ENCODE measurements around the gene ANO4.

Gene ANO4

DNA sequence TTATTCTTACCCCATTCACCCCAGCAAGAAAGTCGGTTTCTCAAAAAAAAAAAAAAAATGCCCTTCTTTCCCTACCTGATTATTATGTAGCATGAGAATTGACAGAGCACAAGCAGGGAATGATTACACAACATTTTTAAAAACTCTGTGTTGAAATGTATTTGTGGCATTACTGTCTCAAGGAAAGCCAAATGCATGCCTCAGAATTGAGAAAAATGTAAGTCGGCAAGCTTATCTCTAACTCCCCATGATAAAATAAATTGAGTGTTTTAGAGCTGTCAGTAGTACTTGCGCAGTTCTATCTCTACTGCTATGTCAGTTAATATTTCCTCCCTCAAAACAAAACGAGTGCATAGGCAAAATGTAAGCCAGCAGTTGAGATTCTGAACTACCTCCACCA is 25.7 kb downstream of the ANO4 start:
- DNase-seq, result no peak

- no peak for DNase-seq
Measured at GRCh38 chr12:100823963-100824362, 29.4 kb downstream of the ANO4 start.

DNA sequence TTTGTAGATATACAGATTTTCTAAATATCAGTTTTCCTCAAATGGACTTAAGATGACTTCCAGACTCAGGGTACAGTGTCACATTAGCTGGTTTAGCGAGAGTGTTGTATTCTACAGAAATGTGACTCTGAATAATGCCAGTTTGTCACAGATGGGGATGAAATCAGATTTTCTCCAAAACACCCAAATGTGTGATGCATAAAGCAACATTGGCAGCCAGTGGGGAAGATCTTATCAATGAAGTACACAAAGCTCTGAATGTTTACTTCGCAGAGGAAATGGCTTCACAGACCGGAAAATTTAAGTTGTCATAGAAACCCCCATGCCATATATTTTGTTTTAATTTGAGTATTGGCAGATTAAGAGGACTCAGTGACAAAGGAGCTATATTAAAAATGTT is 29.9 kb downstream of the ANO4 start:
- DNase-seq, result no peak

- no peak for DNase-seq
Measured at GRCh38 chr12:100826323-100826722, 31.7 kb downstream of the ANO4 start.

DNA sequence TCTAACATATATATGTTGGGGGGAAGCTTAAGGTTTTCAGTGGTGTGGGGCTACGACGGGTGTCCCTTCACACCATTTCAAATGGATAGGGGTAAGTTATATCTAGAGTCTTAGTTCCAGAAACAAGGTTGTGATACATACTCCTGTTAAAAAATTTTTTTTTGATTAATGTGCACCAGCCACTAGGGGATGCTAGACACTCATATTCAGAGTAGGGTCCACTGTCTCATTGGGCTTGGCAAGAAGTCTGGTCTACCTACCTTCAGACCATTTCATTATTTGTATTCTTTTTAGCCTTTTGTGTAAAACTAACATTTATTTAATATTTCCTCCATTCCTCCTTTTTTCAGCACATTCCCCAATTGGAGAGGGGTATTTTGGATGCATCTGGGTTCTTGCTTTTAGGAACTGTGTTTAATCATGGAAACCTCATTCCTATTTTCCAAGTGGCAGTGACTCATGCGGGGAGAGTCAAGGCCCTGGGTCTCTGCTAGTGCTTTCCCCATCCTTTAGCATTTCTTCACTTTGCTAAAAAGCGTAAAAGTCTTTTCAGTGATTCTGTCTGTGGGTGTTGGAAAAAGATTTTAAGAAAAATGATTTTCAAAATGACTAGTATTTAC is 33.4 kb downstream of the ANO4 start:
- DNase-seq, result no peak

DNA sequence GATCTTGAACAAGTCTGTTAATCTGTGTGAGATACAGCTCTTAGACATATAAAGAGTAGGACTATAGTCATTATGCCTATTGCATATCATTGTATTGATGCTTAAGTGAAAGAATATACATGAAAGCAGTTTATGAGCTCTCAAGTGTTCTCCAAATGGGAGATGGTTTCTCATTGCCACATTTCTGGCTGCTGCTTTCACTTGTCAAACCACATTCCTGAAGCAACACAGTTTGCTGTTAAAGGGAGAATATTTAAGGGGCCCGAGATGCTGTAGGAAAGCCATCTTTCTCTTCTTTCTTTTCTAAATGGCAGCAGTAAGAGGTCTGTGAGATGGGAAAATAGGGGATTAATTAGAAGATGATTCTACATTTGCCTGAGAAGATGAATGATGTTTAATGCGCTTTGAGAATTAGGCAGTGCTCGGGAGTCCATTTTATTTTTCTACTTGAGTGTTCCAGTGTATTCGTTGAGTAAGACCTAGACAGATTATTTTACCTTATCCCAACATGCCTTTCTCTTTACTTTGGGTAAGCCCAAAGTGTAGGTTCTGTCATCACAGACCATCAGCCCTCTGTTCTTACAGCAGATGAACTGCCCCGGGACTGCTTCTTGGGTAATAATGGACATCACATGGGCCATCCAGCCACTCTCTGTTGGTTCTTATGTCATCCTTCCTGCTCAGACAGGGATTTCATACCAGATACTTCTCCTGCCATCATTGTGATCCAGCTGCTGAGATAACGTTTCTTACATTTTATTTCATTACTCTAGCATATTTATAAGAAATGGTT is 35.6 kb downstream of the ANO4 start:
- no peak for DNase-seq

GRCh38 chr12:100833282-100833681 is 38.7 kb downstream of the ANO4 start:
- no peak for DNase-seq

DNA sequence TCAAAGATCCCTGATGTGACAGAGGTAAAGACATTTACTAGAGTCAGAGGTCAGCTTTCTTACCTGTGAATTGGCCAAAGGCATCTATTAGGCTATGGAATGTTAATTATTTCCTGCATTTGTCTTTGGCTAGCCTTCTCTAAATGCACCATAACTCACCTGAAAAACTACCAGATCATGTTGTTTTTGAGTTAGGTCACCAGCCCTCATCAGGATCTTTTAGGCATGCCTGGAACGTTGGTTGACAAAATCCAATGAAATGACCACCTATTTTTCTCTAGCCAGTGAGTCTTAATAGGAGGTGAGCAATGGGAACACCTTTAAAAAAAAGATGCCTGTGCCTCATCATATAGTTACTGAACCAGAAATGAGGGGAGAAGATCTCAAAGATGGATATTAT is 46.2 kb downstream of the ANO4 start:
- no peak for DNase-seq

DNA sequence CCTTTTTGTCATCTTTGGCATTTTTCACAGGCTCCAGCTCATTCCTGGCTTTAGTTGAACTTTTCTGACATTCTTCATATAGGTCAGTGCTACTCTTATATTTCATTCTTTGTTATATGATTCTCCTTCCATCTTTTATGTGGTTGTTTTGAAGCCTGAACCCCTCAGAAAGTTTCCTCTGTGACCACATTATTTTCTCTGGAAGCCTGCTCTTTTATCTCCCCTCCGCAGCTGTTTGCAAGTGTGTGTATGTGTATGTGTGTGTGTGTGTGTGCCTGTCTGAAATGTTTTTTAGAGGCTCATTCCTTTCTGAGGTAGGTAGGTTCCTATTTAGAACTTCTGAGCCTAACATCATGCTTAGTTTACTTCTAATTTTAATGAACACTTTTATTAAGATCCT is 47.6 kb downstream of the ANO4 start:
- no peak for DNase-seq

DNA sequence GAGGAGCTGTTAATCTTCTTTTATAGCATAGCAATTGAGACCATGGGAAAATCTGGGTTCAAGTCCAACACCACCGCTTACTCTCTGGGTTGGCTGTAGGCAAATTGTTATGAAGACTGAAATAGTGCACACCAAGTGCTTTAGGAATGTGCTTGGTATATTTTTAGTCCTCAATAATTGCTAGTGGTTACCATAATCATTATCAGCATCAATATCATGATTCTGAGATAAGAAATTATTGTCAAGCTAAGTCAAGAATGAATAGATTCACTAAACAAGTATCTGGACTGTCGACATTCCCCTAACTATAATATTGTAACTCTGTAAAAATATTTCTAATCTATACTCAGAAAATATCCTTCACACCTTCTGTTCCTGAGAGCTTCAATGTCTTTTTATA is 48.5 kb downstream of the ANO4 start:
- DNase-seq, result no peak

DNA sequence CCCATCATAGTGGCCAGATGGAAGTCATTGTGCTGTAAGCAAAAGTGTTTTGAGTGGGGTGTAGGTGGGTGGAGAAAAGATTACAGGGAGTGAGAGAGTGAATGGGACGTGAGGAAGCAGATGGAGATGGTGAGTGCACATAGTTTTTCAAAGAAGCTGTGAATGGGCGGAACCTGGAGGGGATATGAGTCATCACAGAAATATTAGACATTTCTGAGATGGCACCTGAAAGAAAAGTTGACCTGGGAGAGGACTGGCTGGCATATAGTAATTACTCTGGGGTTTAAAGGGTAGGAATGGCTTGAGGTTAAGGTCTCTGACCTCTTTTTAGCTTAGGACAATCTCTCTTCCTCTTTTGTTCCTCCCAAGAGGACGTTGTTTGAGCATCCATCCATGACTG is 50.5 kb downstream of the ANO4 start:
- DNase-seq, result no peak

- no peak for DNase-seq
Measured at GRCh38 chr12:100851637-100852036, 57.1 kb downstream of the ANO4 start.

GRCh38 chr12:100857418-100857817 is 62.8 kb downstream of the ANO4 start:
- DNase-seq, result no peak

GRCh38 chr12:100857971-100858370 is 63.4 kb downstream of the ANO4 start:
- DNase-seq, result no peak

GRCh38 chr12:100858656-100859055 is 64.1 kb downstream of the ANO4 start:
- no peak for DNase-seq

DNA sequence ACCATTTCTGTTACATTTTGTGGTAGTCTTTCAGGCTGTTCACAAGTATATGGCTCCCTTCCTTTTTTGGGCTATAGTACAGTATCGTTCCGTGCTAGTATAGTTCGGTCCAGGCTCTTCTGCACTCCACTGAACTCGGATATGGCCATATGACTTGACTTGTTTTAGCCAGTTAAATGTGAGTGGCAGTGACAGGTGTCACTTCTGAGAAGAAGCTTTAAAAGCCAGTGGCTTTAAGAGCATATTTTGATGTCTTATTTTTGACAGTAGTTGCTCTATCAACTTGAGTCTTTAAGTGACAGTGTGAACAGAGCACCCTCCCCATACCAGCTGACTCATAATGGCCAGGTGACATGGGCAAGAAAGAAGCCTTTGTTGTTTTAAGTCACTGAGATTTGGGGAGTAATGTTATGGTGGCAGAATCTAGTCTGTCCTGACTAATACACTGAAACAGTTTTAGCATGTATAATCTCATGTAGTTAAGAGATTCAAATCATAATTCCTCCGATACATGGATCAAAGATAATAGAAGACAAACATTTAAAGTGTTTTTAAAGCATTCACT is 64.6 kb downstream of the ANO4 start:
- no peak for DNase-seq

GRCh38 chr12:100860611-100861010 is 66.0 kb downstream of the ANO4 start:
- no peak for DNase-seq

GRCh38 chr12:100862676-100863075 is 68.1 kb downstream of the ANO4 start:
- DNase-seq, result no peak

DNA sequence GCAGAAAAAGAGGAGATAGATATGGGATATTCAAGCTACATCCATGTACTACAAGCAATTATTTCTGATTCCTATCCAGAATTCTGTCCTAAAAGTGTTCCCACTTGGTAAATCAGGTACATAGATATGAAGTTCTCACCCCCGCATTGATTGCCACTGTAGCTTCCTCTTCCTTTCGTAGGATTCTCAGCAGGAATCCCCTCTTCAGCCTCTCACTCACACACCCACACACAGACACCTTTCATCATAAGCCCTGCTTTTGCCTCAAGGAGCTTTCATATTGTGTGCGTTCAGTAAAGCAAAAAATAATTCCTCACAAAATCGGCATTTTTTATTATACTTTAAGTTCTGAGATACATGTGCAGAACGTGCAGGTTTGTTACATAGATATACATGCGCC is 69.8 kb downstream of the ANO4 start:
- DNase-seq, result no peak

DNA sequence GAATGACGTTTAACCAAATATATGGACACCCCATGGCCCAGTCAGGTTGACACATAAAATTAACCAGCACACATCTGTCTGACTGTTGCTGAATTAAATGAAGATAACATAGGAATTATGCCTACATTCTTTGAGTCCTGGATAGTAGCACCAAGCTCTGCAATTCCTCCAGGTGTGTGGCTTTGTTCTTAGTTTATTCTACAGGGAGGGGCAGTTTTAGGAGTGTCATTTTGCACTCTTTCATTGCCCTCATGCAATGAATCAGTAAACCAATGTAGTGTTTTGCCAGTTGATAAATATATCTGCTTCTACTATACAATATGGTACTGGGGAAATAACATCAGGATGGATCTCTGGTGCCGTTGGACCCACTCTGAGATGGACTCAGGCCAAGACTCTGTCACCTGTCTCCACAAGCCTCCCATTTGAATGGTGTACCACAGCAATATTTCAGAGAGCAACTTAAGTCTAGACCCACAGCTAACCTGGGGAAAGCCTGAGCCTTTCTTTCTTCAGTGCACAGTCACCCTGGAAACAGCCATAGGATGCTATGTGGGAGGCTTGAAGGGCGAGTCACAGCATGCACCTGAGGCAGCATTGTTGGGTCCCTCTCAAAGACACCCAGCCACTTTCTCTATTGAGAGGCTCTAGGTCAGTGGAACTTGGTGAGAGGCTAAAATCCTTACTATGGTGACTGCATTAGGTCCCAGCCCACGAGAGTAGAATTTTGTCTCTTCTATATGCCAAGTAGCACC is 73.2 kb downstream of the ANO4 start:
- DNase-seq, result no peak

GRCh38 chr12:100868487-100868886 is 73.9 kb downstream of the ANO4 start:
- DNase-seq, result no peak

DNA sequence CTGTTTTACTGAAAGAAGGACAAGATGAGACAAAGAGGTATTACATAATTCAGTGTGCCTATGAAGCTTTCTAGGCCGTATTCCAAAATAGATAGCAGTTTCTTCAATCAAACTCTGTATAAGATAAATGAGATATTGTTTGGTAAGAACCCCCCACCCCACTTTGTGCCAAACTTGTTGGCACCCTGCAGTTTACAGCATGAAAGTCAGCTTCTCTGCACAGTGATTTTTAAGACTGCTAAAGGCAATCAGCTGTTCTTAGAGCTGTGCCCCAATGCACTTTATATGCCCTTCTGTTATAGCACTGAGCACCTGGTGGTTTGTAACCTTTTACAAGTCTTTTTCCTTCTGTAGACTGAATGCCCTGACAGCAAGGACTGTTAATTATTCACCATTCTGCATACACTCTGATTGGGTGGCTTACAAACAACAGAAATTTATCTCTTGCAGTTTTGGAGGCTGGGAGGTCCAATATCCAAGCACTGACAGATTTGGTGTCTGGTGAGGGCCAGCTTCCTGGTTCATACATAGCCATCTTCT is 76.7 kb downstream of the ANO4 start:
- DNase-seq, result no peak

DNA sequence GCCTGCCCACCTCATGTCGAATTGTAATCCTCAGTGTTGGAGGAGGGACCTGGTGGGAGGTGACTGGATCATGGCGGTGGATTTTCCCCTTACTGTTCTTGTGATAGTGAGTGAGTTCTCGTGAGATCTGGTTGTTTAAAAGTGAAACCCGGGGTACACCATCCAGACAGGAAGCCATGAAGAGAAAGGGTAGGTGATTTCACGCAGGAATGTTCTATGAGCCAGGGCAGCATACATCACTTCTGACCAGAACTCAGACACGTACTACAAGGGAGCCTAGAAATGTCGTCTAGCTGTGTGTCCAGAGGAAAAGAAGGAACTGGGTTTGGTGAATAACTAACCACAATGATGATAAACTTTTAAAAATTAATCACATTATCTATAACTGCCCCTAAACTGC is 80.6 kb downstream of the ANO4 start:
- DNase-seq, result no peak
